AG09319 (cell line): ENCODE results near the gene SOCS1.
"Not testable (repeated sequence)": the region's sequence is repeated elsewhere in the genome, so short reads cannot be mapped to it uniquely, and the experiment has no call there.

Experiments used
- DNase-seq: peaks from one replicate; pipeline ENCODE4 v3.0.0-alpha.2; 2010; ENCODE audit warnings: low read depth; ENCODE audit errors: extremely low read depth
- TF ChIP-seq, protein P1 (sequence below): IDR thresholded peaks from 2 replicates; pipeline ENCODE4 v1.5.1; 2011; ENCODE audit warnings: low read depth, mild to moderate bottlenecking, inconsistent platforms, low read length, moderate library complexity

The SOCS1 gene

DNA sequence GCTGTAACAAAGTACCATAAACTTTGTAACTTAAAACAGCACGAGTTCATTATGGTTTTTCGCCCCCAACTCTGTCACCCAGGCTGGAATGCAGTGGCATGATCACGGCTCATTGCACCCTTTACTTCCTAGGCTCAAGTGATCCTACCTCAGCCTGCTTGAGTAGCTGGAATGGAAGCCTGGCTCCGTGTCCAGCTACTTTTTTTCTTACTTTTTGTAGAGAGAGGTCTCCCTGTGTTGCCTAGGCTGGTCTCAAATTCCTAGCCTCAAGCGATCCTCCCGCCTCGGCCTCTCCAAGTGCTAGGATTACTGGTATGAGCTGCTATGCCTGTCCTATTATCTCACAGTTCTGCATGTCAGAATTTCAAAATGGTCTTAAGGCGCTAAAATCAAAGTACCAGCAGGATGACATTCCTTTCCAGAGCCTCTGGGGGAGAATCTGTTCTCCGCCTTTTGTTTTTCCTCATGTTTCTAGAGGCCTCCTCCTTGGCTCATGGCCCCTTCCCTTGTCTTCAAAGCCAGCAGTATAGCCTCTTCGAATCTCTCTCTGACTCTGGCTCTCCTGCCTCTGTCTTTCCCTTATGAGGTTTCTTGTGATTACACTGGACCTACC lies 35.2 kb upstream of the SOCS1 start:
- no peak for DNase-seq
- TF ChIP-seq, protein P1, sequence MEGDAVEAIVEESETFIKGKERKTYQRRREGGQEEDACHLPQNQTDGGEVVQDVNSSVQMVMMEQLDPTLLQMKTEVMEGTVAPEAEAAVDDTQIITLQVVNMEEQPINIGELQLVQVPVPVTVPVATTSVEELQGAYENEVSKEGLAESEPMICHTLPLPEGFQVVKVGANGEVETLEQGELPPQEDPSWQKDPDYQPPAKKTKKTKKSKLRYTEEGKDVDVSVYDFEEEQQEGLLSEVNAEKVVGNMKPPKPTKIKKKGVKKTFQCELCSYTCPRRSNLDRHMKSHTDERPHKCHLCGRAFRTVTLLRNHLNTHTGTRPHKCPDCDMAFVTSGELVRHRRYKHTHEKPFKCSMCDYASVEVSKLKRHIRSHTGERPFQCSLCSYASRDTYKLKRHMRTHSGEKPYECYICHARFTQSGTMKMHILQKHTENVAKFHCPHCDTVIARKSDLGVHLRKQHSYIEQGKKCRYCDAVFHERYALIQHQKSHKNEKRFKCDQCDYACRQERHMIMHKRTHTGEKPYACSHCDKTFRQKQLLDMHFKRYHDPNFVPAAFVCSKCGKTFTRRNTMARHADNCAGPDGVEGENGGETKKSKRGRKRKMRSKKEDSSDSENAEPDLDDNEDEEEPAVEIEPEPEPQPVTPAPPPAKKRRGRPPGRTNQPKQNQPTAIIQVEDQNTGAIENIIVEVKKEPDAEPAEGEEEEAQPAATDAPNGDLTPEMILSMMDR = no peak

DNA sequence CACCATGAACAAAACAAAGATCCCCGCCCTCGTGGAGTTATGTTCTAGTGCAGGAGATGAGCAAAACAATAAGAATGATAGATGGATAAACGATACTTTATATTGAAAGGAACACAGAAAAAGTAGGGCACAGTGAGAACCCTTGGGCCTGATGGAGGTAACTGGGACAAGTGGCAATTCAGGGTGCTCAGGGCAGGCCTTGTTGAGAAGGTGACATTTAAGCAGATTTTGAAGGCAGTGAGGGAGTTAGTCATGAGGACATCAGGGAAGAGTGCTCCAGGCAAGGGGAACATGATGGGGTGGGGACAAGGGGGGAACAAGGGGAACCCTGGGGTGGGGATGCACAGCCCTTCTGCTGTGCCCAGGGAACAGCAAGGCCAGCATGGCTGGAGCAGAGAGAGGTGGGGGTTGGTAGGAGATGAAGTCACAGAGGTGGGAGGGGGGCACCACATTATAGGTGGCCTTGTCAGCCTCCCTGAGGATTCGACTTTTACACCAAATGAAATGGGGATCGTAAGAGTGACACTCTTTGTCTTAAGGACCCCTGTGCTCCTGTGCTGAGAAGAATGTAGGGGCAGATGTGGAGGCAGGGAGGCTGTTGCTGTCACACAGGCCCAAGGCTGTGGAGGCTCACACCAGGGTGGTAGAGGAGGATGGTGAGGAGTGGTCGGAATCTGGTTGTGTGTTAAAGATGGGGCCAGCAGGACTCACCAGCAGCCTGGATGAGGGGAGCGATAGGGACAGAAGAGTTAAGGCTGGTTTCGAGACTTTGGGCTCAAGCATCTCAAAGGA lies 34.3 kb upstream of the SOCS1 start:
- TF ChIP-seq, protein P1 = no peak
- DNase-seq = no peak

DNA sequence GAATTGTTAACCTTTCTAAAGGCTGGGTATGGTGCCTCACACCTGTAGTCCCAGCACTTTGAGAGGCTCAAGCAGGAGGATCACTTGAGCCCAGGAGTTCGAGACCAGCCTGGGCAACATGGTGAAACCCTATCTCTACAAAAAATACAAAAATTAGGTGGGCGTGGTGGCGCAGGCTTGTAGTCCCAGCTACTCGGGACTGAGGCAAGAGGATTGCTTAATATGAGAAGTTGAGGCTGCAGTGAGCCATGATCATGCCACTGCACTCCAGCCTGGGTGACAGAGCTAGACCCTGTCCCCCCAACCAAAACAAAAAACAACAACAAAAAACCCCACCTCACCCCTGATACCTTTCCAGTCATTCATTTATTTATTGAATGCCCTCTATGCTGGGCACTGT lies 33.7 kb upstream of the SOCS1 start:
- not testable (repeated sequence) for DNase-seq

DNA sequence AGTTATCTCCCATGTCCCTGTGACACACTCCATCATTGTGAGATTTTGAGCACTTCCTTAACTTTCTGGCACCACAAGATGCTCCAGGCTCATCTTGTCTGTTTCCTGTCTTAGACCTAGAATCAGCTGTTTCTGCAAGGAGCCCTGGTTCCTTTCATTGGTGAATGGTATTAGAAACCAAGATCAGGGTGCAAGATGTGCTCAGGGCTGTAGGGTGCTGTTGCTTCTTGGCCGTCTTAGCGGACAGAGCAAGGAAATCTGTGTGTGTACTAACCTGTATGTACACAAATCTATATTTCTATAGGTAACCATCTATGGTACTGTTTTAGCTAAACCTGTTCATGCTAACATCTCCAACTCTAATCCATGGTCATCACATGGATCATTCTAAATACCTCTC lies 33.2 kb upstream of the SOCS1 start:
- TF ChIP-seq, protein P1 = no peak
- no peak for DNase-seq

DNA sequence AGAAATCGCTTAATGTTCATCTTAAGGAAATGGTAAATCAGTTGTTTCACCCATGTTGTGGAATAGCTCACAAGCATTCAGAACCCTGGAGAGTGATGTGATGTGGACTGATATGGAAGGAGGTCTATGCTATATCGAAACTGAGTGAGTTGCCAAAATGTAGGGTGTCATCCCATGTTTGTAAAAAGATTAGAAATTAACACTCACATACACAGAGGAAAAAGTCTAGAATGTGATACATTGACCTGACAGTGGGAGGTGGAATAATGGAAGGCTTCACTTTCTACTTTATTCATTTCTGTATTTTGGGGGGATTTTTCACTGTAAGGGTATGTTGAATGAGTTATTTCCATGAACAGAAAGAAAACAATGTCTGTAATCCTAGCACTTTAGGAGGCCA lies 29.8 kb upstream of the SOCS1 start:
- TF ChIP-seq, protein P1 = no peak
- no peak for DNase-seq

DNA sequence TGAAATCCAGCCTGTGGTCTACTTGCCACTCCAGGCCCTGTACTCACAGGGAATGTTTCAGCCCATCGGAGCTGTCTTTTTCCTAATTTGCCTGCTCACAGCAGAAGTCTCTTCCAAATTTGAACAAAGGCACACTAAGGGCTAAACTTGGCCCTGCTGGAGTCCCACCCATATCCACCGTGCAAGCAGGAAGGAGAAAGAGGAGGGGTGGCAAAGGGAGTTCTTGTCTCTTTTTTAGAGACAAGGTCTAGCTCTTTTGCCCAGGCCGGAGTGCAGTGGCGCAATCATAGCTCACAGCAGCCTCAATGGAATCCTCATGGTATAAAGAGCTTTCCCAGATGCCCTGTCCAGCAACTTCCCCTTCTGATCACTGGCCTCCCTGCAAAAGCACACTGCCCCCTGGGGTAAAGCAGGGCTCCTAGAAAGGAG lies 27.8 kb upstream of the SOCS1 start:
- TF ChIP-seq, protein P1 = no peak
- no peak for DNase-seq

DNA sequence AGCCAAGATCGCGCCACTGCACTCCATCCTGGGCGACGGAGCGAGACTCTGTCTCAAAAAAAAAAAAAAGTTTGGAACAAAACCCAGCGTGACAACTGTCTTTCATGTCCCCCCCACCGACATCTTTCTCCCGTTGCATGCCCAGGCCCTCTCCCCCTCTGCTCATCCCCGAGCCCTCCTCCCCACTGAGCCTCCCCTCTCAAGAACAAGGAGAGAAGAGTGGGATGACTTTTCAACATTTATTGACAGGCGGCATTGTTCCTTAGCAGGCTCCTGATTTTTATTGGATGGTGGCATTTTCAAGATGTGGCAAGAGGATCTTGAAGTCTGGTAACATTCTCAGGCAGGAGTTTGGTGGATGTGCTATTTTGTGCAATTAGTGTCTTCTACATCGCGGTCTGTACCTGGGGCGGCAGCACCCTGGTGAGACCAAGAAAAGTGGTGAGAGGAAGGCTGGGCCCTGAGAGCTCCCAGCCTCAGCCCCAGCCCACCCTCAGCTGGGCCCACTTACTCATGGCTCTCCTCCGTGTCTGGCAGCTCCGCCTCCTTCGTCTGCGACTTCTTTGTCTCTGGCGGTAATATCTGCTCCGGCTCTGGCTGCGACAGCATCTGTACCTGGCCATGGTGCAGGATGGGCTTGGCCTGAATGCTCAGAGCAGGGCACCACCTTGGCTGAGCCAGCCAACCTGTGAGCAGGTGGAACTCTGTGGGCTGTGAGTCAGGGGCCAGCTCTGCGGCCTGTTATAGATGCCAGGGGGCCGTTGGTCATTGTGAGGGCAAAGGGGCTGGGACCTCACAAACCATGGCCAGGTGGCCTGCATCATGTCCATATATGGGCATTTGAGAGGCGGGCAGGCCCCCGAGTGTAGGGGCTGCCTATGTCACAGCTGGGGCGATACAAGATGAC lies 24.9 kb upstream of the SOCS1 start, which contains the start of gene PRM1:
Gene PRM1, minus strand, starts transcription at position 715 of the 907 bp plus-strand sequence. Its CDS starts 92 bp downstream, at position 623.
- no peak for DNase-seq
- TF ChIP-seq, protein P1 = no peak
